Osteoblast (primary cell): ENCODE data around the gene MMP13. TPM values are rescaled to one million over a fixed set of nuclear protein-coding genes. Genes with fewer than 3 reads are reported as not detected.

ENCODE experiments used
- DNase-seq: peaks from one replicate; pipeline ENCODE4 v3.0.0; 2011; ENCODE audit warnings: low spot score, mixed read lengths; ENCODE audit not compliant: insufficient read length; ENCODE audit errors: missing footprints
- H2AFZ ChIP-seq: 2 replicates; pipeline ENCODE4 v1.6.0; 2011; ENCODE audit warnings: mild to moderate bottlenecking, low read length
- H3K27ac ChIP-seq: 2 replicates; pipeline ENCODE4 v1.5.1; 2011; ENCODE audit warnings: mild to moderate bottlenecking, low read depth, low read length, moderate library complexity
- H3K27me3 ChIP-seq: 2 replicates; pipeline ENCODE4 v1.6.0; 2012; ENCODE audit warnings: mild to moderate bottlenecking, control low read depth, inconsistent platforms, low read length, moderate library complexity; ENCODE audit not compliant: insufficient read depth
- H3K36me3 ChIP-seq: 2 replicates; pipeline ENCODE4 v1.5.1; 2011; ENCODE audit warnings: mild to moderate bottlenecking, low read length, control low read depth, moderate library complexity; ENCODE audit not compliant: insufficient read depth
- H3K4me1 ChIP-seq: 2 replicates; pipeline ENCODE4 v1.5.1; 2011; ENCODE audit warnings: mild to moderate bottlenecking, low read length, control low read depth, moderate library complexity; ENCODE audit not compliant: insufficient read depth
- H3K4me2 ChIP-seq: 2 replicates; pipeline ENCODE4 v1.6.0; 2011; ENCODE audit warnings: mild to moderate bottlenecking, low read length; ENCODE audit not compliant: insufficient read depth
- H3K4me3 ChIP-seq: fragments of 200-600 bp; sonication (generic); 3 replicates; pipeline ENCODE4 v1.5.1; 2012; ENCODE audit warnings: mild to moderate bottlenecking, low read length, inconsistent platforms; ENCODE audit not compliant: insufficient read depth
- H3K79me2 ChIP-seq: 2 replicates; pipeline ENCODE4 v1.6.0; 2012; ENCODE audit warnings: mild to moderate bottlenecking, low read length, control low read depth, inconsistent platforms; ENCODE audit not compliant: insufficient read depth
- H3K9me3 ChIP-seq: 2 replicates; pipeline ENCODE4 v1.5.1; 2011; ENCODE audit warnings: low read depth, low read length, control low read depth
- H4K20me1 ChIP-seq: 2 replicates; pipeline ENCODE4 v1.6.0; 2012; ENCODE audit warnings: mild to moderate bottlenecking, low read length, control low read depth; ENCODE audit not compliant: insufficient read depth
- CTCF ChIP-seq: IDR thresholded peaks from 2 replicates; pipeline ENCODE4 v1.5.1; 2011; ENCODE audit warnings: mild to moderate bottlenecking, low read depth, low read length, moderate library complexity; ENCODE audit errors: extremely low read depth
- total RNA-seq: library from RNA; depleted of rRNA; stranded (reverse); fragments of >200 nt; gene quantifications from 2 replicates; pipeline ENCODE4 v1.2.3, GENCODE V29; 2012

Gene MMP13
- total RNA-seq, 1 donor: 2.5 TPM

GRCh38 chr11:102990145-102990544, 34.6 kb upstream of the MMP13 start:
- Histone ChIP-seq H3K9me3 (no peaks in the 10 kb centered on the region), H3K27ac (no peak overlapping the region), H3K4me2 (no peak overlapping the region), H3K27me3 (no peaks in the 10 kb centered on the region), H2AFZ (no peak overlapping the region), H3K4me1 (peaks cover 13% of the 10 kb centered on the region), H3K4me3 (no peak overlapping the region), H3K79me2 (no peaks in the 10 kb centered on the region), H3K36me3 (no peaks in the 10 kb centered on the region), H4K20me1 (no peaks in the 10 kb centered on the region)
- no peak for TF ChIP-seq CTCF
- DNase-seq: no peak

GRCh38 chr11:102989379-102990047, 34.0 kb upstream of the MMP13 start:
- Histone ChIP-seq H3K27me3 (no peaks in the 10 kb centered on the region), H3K4me2 (no peak overlapping the region), H2AFZ (peak overlapping the region; percentile 67), H3K79me2 (no peaks in the 10 kb centered on the region), H3K4me1 (peaks cover 11% of the 10 kb centered on the region), H3K36me3 (no peaks in the 10 kb centered on the region), H3K9me3 (no peaks in the 10 kb centered on the region), H3K4me3 (no peak overlapping the region), H3K27ac (no peak overlapping the region), H4K20me1 (no peaks in the 10 kb centered on the region)
- no peak for TF ChIP-seq CTCF
- DNase-seq: no peak

- no peak overlapping the region for H3K27ac ChIP-seq
- peaks cover 7% of the 10 kb centered on the region for H3K4me1 ChIP-seq
- H3K79me2 ChIP-seq: no peaks in the 10 kb centered on the region
- H3K9me3 ChIP-seq: no peaks in the 10 kb centered on the region
- no peaks in the 10 kb centered on the region for H4K20me1 ChIP-seq
- DNase-seq: no peak
- H3K4me3 ChIP-seq: no peak overlapping the region
- H3K4me2 ChIP-seq: no peak overlapping the region
- H3K27me3 ChIP-seq: no peaks in the 10 kb centered on the region
- no peaks in the 10 kb centered on the region for H3K36me3 ChIP-seq
- no peak for TF ChIP-seq CTCF
- H2AFZ ChIP-seq: no peak overlapping the region
These were observed 31.3 kb upstream of the MMP13 start for GRCh38 chr11:102986815-102987214.

- H2AFZ ChIP-seq: no peak overlapping the region
- no peak for TF ChIP-seq CTCF
- H3K4me2 ChIP-seq: no peak overlapping the region
- no peaks in the 10 kb centered on the region for H4K20me1 ChIP-seq
- H3K79me2 ChIP-seq: no peaks in the 10 kb centered on the region
- H3K36me3 ChIP-seq: no peaks in the 10 kb centered on the region
- H3K27ac ChIP-seq: no peak overlapping the region
- H3K27me3 ChIP-seq: no peaks in the 10 kb centered on the region
- peaks cover 7% of the 10 kb centered on the region for H3K4me1 ChIP-seq
- H3K4me3 ChIP-seq: no peak overlapping the region
- DNase-seq: no peak
- H3K9me3 ChIP-seq: no peaks in the 10 kb centered on the region
These were observed 30.3 kb upstream of the MMP13 start for GRCh38 chr11:102985850-102986249.
